Endothelial cell of umbilical vein (primary cell): ENCODE data around the gene CYP27A1. TPM values are rescaled to one million over a fixed set of nuclear protein-coding genes. Genes with fewer than 3 reads are reported as not detected.

ENCODE experiments used
- BruUV-seq: library from RNA; stranded (reverse); fragments of 400-500 nt; replicated peaks from 2 replicates; lab custom pipeline; 2021; lab: Mats Ljungman, UMichigan
- CTCF ChIA-PET: fragments of 300-600, 350-600 bp; sonication (Branson Sonifier 250); formaldehyde crosslinking; loops from one replicate; lab custom pipeline; 2021; ENCODE audit warnings: antibody characterized with exemption, inconsistent platforms; lab: Charles Lee
- POLR2A ChIA-PET: fragments of 300-600, 350-600 bp; sonication (Branson Sonifier 250); formaldehyde crosslinking; loops from one replicate; lab custom pipeline; 2021; ENCODE audit warnings: antibody characterized with exemption, inconsistent platforms; lab: Charles Lee
- DNase-seq: peaks from one replicate; pipeline ENCODE4 v3.0.0-alpha.2; 2011; ENCODE audit warnings: low read depth, low spot score
- FAIRE-seq: peaks from 2 replicates; lab custom pipeline; 2011; peaks lifted over from hg19 to GRCh38; lab: Jason Lieb, UNC
- H2AFZ ChIP-seq: 2 replicates; pipeline ENCODE4 v1.6.0; 2012; ENCODE audit warnings: low read depth, low read length, control low read depth, inconsistent platforms
- H3K27ac ChIP-seq: 2 replicates; pipeline ENCODE4 v1.5.1; 2011; ENCODE audit warnings: low read depth, mild to moderate bottlenecking, control low read depth, low read length, moderate library complexity; ENCODE audit not compliant: insufficient read depth
- H3K27me3 ChIP-seq, 2 experiments: 2 replicates each; pipeline versions ENCODE4 v1.6.0 to v1.6.1; 2011; ENCODE audit warnings: low read length in 2 of 2, mixed read lengths in 1 of 2; ENCODE audit not compliant: control insufficient read depth in 2 of 2, insufficient read depth in 2 of 2
- H3K36me3 ChIP-seq, 2 experiments: 2 replicates in 1 of 2; 3 replicates in 1 of 2; pipeline ENCODE4 v1.5.1; 2011; ENCODE audit warnings: low read length in 2 of 2, mild to moderate bottlenecking in 1 of 2, moderate library complexity in 1 of 2; ENCODE audit not compliant: control insufficient read depth in 2 of 2, insufficient read depth in 2 of 2; ENCODE audit errors: extremely low read depth in 1 of 2
- H3K4me1 ChIP-seq: 3 replicates; pipeline ENCODE4 v1.5.1; 2011; ENCODE audit warnings: mild to moderate bottlenecking, low read length; ENCODE audit not compliant: control insufficient read depth, insufficient read depth; ENCODE audit errors: extremely low read depth
- H3K4me2 ChIP-seq: 2 replicates; pipeline ENCODE4 v1.6.1; 2011; ENCODE audit warnings: low read length, control low read depth, mixed read lengths; ENCODE audit not compliant: insufficient read depth
- H3K4me3 ChIP-seq, 3 experiments: fragments of 200-600 bp in 1 of 3; sonication (generic), shearing (Covaris generic) in 1 of 3; replicated peaks in 1 of 3; 2 replicates each; pipeline ENCODE4 v1.5.1; 2011 to 2016; ENCODE audit warnings: control low read depth in 3 of 3, low read length in 3 of 3, mild to moderate bottlenecking in 2 of 3, inconsistent platforms in 1 of 3, low read depth in 1 of 3, moderate library complexity in 1 of 3; ENCODE audit not compliant: insufficient read depth in 1 of 3
- H3K79me2 ChIP-seq: 2 replicates; pipeline ENCODE4 v1.6.0; 2012; ENCODE audit warnings: low read length, inconsistent platforms; ENCODE audit not compliant: control insufficient read depth, insufficient read depth
- H3K9ac ChIP-seq: replicated peaks from 2 replicates; pipeline ENCODE3; 2011; ENCODE audit warnings: low read length, control low read depth; ENCODE audit not compliant: insufficient read depth; ENCODE audit errors: extremely low read depth
- H3K9me1 ChIP-seq: replicated peaks from 3 replicates; pipeline ENCODE4 v1.6.0; 2011; ENCODE audit warnings: mild to moderate bottlenecking, low read length; ENCODE audit not compliant: control insufficient read depth, insufficient read depth; ENCODE audit errors: extremely low read depth
- H3K9me3 ChIP-seq: replicated peaks from 2 replicates; pipeline ENCODE4 v1.5.1; 2012; ENCODE audit warnings: low read length, inconsistent platforms; ENCODE audit not compliant: control insufficient read depth, insufficient read depth
- H4K20me1 ChIP-seq: replicated peaks from 2 replicates; pipeline ENCODE3; 2011; ENCODE audit warnings: mild to moderate bottlenecking, low read length; ENCODE audit not compliant: control insufficient read depth, insufficient read depth; ENCODE audit errors: extremely low read depth
- CTCF ChIP-seq, 2 donors: IDR thresholded peaks; 1 replicate in 1 of 2; 2 replicates in 1 of 2; pipeline ENCODE4 v1.5.1; 2011; ENCODE audit warnings: low read length in 2 of 2, mild to moderate bottlenecking in 2 of 2, moderate library complexity in 2 of 2, control low read depth in 1 of 2, inconsistent platforms in 1 of 2, low read depth in 1 of 2; ENCODE audit not compliant: insufficient read depth in 1 of 2; ENCODE audit errors: extremely low read depth in 1 of 2
- EZH2 ChIP-seq: IDR thresholded peaks from 2 replicates; pipeline ENCODE4 v1.6.1; 2012; ENCODE audit warnings: borderline replicate concordance, low read depth, mild to moderate bottlenecking, moderate library complexity, low read length, inconsistent platforms; ENCODE audit not compliant: severe bottlenecking
- FOS ChIP-seq: IDR thresholded peaks from 2 replicates; pipeline ENCODE4 v1.6.1; 2011; ENCODE audit warnings: mild to moderate bottlenecking, low read length, moderate library complexity, borderline replicate concordance; ENCODE audit not compliant: insufficient read depth
- GATA2 ChIP-seq: IDR thresholded peaks from 2 replicates; pipeline ENCODE4 v1.7.0; 2011; ENCODE audit warnings: low read depth, mild to moderate bottlenecking, moderate library complexity, mixed read lengths, low read length; ENCODE audit not compliant: insufficient read length, insufficient read depth
- JUN ChIP-seq: IDR thresholded peaks from 2 replicates; pipeline ENCODE4 v1.6.1; 2011; ENCODE audit warnings: borderline replicate concordance, low read depth; ENCODE audit not compliant: insufficient read length, insufficient read depth
- MYC ChIP-seq: IDR thresholded peaks from one replicate; pipeline ENCODE4 v1.6.1; 2011; ENCODE audit warnings: mild to moderate bottlenecking, low read depth, low read length
- POLR2A ChIP-seq: IDR thresholded peaks from 2 replicates; pipeline ENCODE4 v1.6.1; 2012; ENCODE audit warnings: low read depth, mild to moderate bottlenecking, control low read depth, low read length
- POLR2AphosphoS5 ChIP-seq: IDR thresholded peaks from 2 replicates; pipeline ENCODE4 v1.6.1; 2012; ENCODE audit warnings: low read depth, mild to moderate bottlenecking, control low read depth, low read length, moderate library complexity; ENCODE audit not compliant: insufficient read depth
- dilution Hi-C: fragments of 300-500 bp; cut with MboI; formaldehyde crosslinking; loops from one replicate; pipeline ENCODE4 v1.15.0; 2019; ENCODE audit warnings: low sequenced_read_pairs; ENCODE audit not compliant: extremely low pct_ligation_motif_present
- intact Hi-C: fragments of 100-400 bp; cut with micrococcal nuclease; formaldehyde crosslinking; loops from one replicate; pipeline ENCODE4 v1.10.0; 2022
- polyA plus RNA-seq, 4 experiments: library from polyadenylated mRNA; depleted of rRNA in 3 of 4; stranded (reverse) in 3 of 4; unstranded in 1 of 4; fragments of >200 nt; gene quantifications; 2 replicates each; pipeline versions ENCODE4 v1.2.1 to v1.2.3, GENCODE V29; 2011 to 2012; ENCODE audit warnings: missing spikeins in 1 of 4
- total RNA-seq: library from RNA; stranded (reverse); gene quantifications from 2 replicates; pipeline ENCODE4 v1.2.3, GENCODE V29; 2021
- TF ChIP-seq, protein P1 (sequence below): IDR thresholded peaks from 2 replicates; pipeline ENCODE4 v1.6.1; 2011; ENCODE audit not compliant: insufficient read depth, insufficient read length

The CYP27A1 gene
- total and polyA plus RNA-seq, 2 donors (not counting 3 experiments of a cell fraction or from before 2014, with no cell fraction given) = 15.1 to 34.9 TPM

DNA sequence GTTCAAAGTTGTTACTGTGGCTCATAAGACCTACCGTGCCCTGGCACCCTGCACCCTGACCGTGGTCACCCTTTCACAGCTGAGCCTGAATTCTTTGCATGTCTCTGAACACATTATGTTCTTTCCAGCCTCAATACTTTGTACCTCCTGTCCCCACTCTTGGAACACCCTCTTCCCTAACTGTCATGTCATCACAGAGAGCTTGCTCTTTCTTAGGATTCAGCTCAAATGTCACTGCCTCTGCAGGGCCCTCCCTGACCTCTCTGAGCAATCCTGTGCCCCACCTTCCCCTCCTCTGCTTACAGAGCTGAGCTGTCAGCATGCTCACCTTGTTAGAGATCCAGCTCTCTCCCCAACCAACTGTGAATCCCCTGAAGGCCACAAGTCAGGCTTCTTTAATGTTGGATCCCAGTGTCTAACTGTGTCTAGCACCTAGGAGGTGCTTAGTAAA lies 34.6 kb downstream of the CYP27A1 start:
- Histone ChIP-seq H3K27me3 (peaks cover 0 to 2% of the 10 kb centered on the region in 2 experiments), H4K20me1 (no peaks in the 10 kb centered on the region), H3K27ac (no peak overlapping the region), H3K4me2 (no peak overlapping the region), H3K36me3 (peaks cover 0 to 7% of the 10 kb centered on the region in 2 experiments), H3K4me1 (no peaks in the 10 kb centered on the region), H3K9me1 (no peaks in the 10 kb centered on the region), H3K9ac (no peak overlapping the region), H2AFZ (no peak overlapping the region), H3K4me3 (no peak overlapping the region), H3K9me3 (no peaks in the 10 kb centered on the region), H3K79me2 (no peaks in the 10 kb centered on the region)
- TF ChIP-seq JUN (no peak), POLR2A (no peak), FOS (no peak), POLR2AphosphoS5 (no peak), EZH2 (no peak), GATA2 (no peak), MYC (no peak), CTCF (IDR thresholded peaks at IDR 0.05; ENCODE audit: extremely low read depth in 1 of 2, insufficient read depth in 1 of 2, low read depth in 1 of 2, low read length in 2 of 2) (no peak)
- TF ChIP-seq, protein P1, sequence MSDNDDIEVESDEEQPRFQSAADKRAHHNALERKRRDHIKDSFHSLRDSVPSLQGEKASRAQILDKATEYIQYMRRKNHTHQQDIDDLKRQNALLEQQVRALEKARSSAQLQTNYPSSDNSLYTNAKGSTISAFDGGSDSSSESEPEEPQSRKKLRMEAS = no peak
- dilution Hi-C loops = no loop called here
- ChIA-PET POLR2A (no interaction called here), CTCF (interaction anchor here (1.1 to 3.3 kb wide), 2 partner anchors 9 to 31 kb away, joined by 3 to 20 read pairs; no protein-coding TSS in a partner anchor)
- intact Hi-C loops = no loop called here
- no peak for FAIRE-seq
- BruUV-seq = no TSS peak
- DNase-seq = no peak
